Cardiac fibroblast (primary cell): ENCODE measurements around the gene PREX1.
A peak's percentile ranks its signal among the peaks of the same experiment; 100 is the strongest.

ENCODE experiments used
- DNase-seq, 2 donors: peaks; one replicate each; pipeline versions ENCODE4 v3.0.0 to v3.0.0-alpha.2; 2010; ENCODE audit warnings: low read depth in 2 of 2
- H3K4me3 ChIP-seq, 2 donors: replicated peaks in 1 of 2; 1 replicate in 1 of 2; 2 replicates in 1 of 2; pipeline ENCODE4 v1.5.1; 2011; ENCODE audit warnings: low read depth in 2 of 2, low read length in 2 of 2, mild to moderate bottlenecking in 2 of 2, moderate library complexity in 1 of 2
- TF ChIP-seq, protein P1 (sequence below): IDR thresholded peaks from one replicate; pipeline ENCODE4 v1.5.1; 2011; ENCODE audit warnings: low read depth, mild to moderate bottlenecking, low read length, inconsistent platforms

Gene PREX1

DNA sequence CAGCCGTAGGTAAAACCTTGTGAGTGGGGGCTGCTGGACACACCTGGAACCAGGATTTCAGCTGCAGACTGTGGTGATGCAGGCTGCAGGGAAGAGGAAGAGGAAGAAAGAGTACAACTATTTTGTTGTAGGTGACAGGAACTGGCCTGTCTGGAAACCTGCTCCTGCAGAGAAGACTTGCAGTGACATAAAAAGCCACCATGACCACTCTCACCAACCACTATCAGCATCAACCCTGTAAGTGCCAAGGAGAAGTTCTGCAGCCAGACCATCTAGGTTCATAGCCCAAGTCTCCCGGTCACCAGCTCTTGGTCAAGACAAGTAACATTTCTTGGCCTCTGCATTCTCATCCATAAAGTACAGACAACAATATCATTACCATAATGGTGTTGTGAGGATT lies 91.2 kb downstream of the PREX1 start:
- TF ChIP-seq, protein P1, sequence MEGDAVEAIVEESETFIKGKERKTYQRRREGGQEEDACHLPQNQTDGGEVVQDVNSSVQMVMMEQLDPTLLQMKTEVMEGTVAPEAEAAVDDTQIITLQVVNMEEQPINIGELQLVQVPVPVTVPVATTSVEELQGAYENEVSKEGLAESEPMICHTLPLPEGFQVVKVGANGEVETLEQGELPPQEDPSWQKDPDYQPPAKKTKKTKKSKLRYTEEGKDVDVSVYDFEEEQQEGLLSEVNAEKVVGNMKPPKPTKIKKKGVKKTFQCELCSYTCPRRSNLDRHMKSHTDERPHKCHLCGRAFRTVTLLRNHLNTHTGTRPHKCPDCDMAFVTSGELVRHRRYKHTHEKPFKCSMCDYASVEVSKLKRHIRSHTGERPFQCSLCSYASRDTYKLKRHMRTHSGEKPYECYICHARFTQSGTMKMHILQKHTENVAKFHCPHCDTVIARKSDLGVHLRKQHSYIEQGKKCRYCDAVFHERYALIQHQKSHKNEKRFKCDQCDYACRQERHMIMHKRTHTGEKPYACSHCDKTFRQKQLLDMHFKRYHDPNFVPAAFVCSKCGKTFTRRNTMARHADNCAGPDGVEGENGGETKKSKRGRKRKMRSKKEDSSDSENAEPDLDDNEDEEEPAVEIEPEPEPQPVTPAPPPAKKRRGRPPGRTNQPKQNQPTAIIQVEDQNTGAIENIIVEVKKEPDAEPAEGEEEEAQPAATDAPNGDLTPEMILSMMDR, result no peak
- no peak for DNase-seq
- no peak overlapping the region for H3K4me3 ChIP-seq

DNA sequence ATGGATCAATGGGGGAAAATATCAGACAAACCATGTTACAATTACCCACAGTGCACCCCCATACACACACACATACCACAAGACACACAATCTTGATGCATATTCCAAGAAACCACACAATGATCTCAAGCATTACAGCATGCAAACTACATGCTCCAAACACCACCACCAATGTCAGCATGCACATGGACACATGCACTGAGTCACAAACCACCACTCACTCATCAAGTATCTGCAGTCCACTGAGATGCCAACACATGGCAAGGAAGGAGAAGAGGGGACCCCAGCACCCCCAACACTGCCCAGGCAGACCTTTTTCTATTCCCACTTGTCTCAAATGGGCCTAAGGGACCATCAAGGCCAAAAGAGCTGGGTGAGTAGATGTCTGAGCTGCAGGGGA lies 91.6 kb downstream of the PREX1 start:
- TF ChIP-seq, protein P1, result no peak
- no peak for DNase-seq
- no peak overlapping the region for H3K4me3 ChIP-seq

DNA sequence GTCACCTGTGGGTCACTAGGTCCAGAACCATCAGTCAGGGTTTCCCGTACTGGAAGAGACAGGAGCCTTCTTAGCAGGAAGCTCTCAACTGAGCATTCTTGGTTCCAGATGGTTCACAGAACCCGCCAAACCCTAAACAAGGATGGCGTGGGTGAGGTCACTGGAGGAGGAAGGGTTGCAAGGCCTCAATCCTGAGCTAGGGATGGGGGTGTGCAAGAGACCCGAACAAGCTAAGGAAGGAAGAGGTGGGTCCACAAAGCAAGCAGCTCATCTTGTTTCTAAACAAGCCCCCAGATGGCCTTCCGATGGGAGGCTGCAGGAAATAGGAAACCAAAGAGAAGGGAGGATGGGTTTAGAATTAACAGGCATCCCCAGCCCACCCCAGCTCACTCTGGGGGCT lies 92.7 kb downstream of the PREX1 start:
- TF ChIP-seq, protein P1, result no peak
- DNase-seq, result no peak
- H3K4me3 ChIP-seq, result no peak overlapping the region

DNA sequence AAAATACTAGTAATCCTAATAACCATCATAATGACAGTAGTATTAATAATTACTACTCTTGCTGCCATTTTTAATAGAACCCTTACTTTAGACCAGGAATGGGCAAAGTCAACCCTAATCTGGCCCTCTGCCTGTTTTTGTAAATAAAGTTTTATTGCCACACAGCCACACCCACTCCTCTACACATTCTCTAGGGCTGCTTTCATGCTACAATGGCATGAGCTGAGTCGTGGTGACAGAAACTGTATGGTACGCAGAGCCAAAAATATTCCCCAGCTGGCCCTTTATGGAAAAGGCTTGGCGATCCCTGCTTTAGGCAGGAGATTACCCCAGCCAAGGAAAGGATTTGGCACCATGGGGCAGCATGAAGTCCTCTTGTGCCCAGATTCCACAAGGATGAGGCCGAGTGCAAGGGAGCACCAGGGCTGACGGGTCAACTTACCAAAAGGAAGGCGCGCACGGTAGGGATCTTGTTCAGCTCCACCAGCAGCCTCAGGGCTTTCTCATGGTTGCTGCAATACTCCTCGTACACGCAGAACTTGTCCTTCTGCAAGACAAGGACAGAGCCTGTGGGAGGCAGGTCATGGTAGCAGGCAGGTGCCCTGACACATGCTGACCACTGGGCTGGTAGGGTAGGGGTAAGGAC lies 93.6 kb downstream of the PREX1 start:
- no peak for DNase-seq
- TF ChIP-seq, protein P1, result no peak
- H3K4me3 ChIP-seq, result no peak overlapping the region

DNA sequence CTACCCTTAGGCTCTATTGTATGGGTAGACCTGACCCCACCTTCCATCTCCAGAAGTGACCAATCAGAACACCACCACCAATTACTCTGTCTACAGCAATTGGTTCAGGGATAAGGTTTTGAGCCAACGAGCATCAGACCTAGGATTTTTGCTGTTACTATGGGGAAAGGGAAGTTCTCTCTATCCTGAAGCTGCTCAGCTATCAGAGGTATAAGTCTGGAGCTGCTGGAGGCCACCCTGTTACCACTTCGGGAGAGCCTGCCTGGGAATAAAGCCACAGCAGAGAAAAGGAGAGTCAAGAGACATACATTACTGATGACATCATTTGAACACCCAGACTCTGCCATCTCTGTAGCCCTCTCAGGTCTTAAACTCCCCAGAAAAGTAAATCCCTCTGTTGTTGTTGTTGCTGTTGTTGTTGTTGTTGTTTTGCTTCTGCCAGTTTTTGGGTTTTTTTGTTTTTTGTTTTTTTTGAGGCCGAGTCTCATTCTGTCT lies 94.5 kb downstream of the PREX1 start:
- peak in 1 of 2 donors; percentile 22 for DNase-seq
- TF ChIP-seq, protein P1, result no peak
- H3K4me3 ChIP-seq, result no peak overlapping the region

DNA sequence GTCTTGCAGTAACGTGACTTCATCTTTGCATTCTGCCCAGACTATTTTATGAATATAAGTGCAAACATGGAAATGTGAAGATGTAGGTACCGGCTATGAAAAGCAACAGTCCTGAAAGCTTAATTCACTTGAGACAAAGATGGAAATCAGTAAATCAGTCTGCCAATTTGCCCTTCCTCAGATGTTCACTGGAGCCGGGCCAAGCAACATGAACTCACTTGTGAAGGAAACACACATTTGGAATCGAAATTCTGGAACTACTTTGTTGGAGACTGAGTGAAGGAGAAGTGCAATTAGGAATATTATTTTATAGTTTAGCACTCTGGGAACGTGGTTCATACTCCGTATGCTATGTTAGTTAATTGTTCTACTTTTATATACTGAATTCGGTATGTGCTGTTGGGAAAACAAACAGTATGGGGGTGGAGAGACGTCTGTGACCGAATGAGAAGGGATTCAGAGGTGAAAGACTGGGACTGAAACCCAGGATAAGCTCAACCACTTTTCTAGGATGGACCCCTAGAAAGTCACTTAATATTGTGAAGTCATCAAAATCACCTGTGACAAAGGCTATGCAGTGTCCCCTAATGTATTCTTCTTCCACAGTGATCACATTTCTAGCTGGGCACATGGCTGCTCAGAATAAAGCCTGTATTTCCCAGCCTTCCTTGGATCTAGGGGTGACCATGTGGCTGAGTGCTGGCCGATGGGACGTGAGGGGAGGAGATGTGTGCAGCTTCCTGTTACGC lies 95.5 kb downstream of the PREX1 start:
- H3K4me3 ChIP-seq, result no peak overlapping the region
- TF ChIP-seq, protein P1, result no peak
- DNase-seq, result no peak
